A549 (cell line): ENCODE results near the gene CD3E. TPM values are rescaled to one million over a fixed set of nuclear protein-coding genes. Genes with fewer than 3 reads are reported as not detected.

Source experiments
- ATAC-seq, 2 experiments: fragments of 200-7000 bp in 1 of 2; fragments of >200 bp in 1 of 2; cut with Nextera tagmentation in 1 of 2; cut with Tn5 transposase in 1 of 2; 3 replicates each; pipeline versions ENCODE4 v1.8.0 to v1.9.1; 2018 to 2020; ENCODE audit warnings: mild to moderate bottlenecking in 1 of 2, moderate library complexity in 1 of 2
- CTCF ChIA-PET: fragments of 300-600 bp; sonication (Branson Sonifier 250); formaldehyde crosslinking; extraction: SDS; loops from one replicate; lab custom pipeline; 2021; ENCODE audit warnings: antibody characterized with exemption, inconsistent platforms; lab: Yijun Ruan, JAX
- POLR2A ChIA-PET: fragments of 350-600 bp; formaldehyde crosslinking; extraction: SDS; loops from one replicate; lab custom pipeline; 2021; ENCODE audit warnings: antibody characterized with exemption, inconsistent platforms; lab: Yijun Ruan, JAX
- DNase-seq, 2 experiments: peaks; one replicate each; pipeline versions ENCODE4 v3.0.0 to v3.0.0-alpha.2; 2011 to 2016; ENCODE audit warnings: low read depth in 1 of 2, low spot score in 1 of 2
- FAIRE-seq: peaks from 2 replicates; lab custom pipeline; 2011; peaks lifted over from hg19 to GRCh38; lab: Jason Lieb, UNC
- H3K27ac ChIP-seq, 2 experiments: fragments of >200 bp; sonication (Bioruptor Twin); formaldehyde crosslinking; 3 replicates each; pipeline ENCODE4 v1.5.1; 2016 to 2017
- H3K4me1 ChIP-seq: fragments of >200 bp; sonication (Bioruptor Twin); formaldehyde crosslinking; 3 replicates; pipeline ENCODE4 v1.6.1; 2016
- H3K4me2 ChIP-seq: fragments of >200 bp; sonication (Bioruptor Twin); formaldehyde crosslinking; 3 replicates; pipeline ENCODE4 v1.6.1; 2016
- H3K4me3 ChIP-seq: fragments of >200 bp; sonication (Bioruptor Twin); formaldehyde crosslinking; 3 replicates; pipeline ENCODE4 v1.5.1; 2016
- H3K9me3 ChIP-seq: fragments of >200 bp; sonication (Bioruptor Twin); formaldehyde crosslinking; 3 replicates; pipeline ENCODE4 v1.6.1; 2016
- ATOH8 ChIP-seq: fragments of 250-450 bp; sonication (Bioruptor Pico); IDR thresholded peaks from 2 replicates; pipeline ENCODE4 v1.5.0; 2020; ENCODE audit warnings: low read depth, mild to moderate bottlenecking, moderate library complexity
- CBX2 ChIP-seq: fragments of 200-600 bp; sonication (generic); IDR thresholded peaks from 2 replicates; pipeline ENCODE4 v1.6.1; 2016; ENCODE audit warnings: low read depth, mild to moderate bottlenecking, borderline replicate concordance
- CBX8 ChIP-seq: fragments of 200-600 bp; sonication (generic); IDR thresholded peaks from 2 replicates; pipeline ENCODE4 v1.6.1; 2016
- CHD2 ChIP-seq: fragments of 150-350 bp; IDR thresholded peaks from 2 replicates; pipeline ENCODE4 v1.6.1; 2014; ENCODE audit warnings: low read length; ENCODE audit not compliant: partially characterized antibody
- CHD4 ChIP-seq: fragments of 200-600 bp; sonication (generic); IDR thresholded peaks from 2 replicates; pipeline ENCODE4 v1.6.1; 2016; ENCODE audit warnings: antibody characterized with exemption, mild to moderate bottlenecking, borderline replicate concordance
- EHMT2 ChIP-seq: fragments of 200-600 bp; sonication (generic); IDR thresholded peaks from 2 replicates; pipeline ENCODE4 v1.6.1; 2016; ENCODE audit warnings: antibody characterized with exemption, low read depth, mild to moderate bottlenecking, moderate library complexity
- EP300 ChIP-seq, 2 experiments: fragments of >200 bp; sonication (Bioruptor Twin); formaldehyde crosslinking; IDR thresholded peaks; 2 replicates in 1 of 2; 3 replicates in 1 of 2; pipeline ENCODE4 v1.6.1; 2016 to 2017
- FOSB ChIP-seq: fragments of 250-450 bp; sonication (Bioruptor Pico); IDR thresholded peaks from 2 replicates; pipeline ENCODE4 v1.5.0; 2020; ENCODE audit warnings: mild to moderate bottlenecking, moderate library complexity
- GATA3 ChIP-seq: IDR thresholded peaks from 2 replicates; pipeline ENCODE4 v1.6.1; 2012; ENCODE audit warnings: borderline replicate concordance
- HDAC2 ChIP-seq: fragments of 200-600 bp; sonication (generic); IDR thresholded peaks from 2 replicates; pipeline ENCODE4 v1.6.1; 2016
- JUNB ChIP-seq: fragments of >200 bp; sonication (Bioruptor Twin); formaldehyde crosslinking; IDR thresholded peaks from 2 replicates; pipeline ENCODE4 v1.6.1; 2016
- KDM1A ChIP-seq: fragments of 200-600 bp; sonication (generic); IDR thresholded peaks from 2 replicates; pipeline ENCODE4 v1.6.1; 2016; ENCODE audit warnings: low read depth, mild to moderate bottlenecking
- MAX ChIP-seq: IDR thresholded peaks from 2 replicates; pipeline ENCODE4 v1.6.1; 2012
- MYC ChIP-seq: IDR thresholded peaks from 2 replicates; pipeline ENCODE4 v1.6.1; 2012; ENCODE audit warnings: mild to moderate bottlenecking, inconsistent platforms, low read length, improper control_type of control experiment, borderline replicate concordance
- NFE2L2 ChIP-seq: fragments of 150-350 bp; conservative IDR thresholded peaks from 2 replicates; pipeline ENCODE4 v1.6.1; 2014; ENCODE audit warnings: low read length
- PBX3 ChIP-seq: IDR thresholded peaks from 2 replicates; pipeline ENCODE4 v1.6.1; 2012
- PHF8 ChIP-seq: fragments of 200-600 bp; sonication (generic); IDR thresholded peaks from 2 replicates; pipeline ENCODE4 v1.6.1; 2016; ENCODE audit warnings: low read depth, mild to moderate bottlenecking, antibody characterized with exemption, moderate library complexity, borderline replicate concordance
- RAD21 ChIP-seq, 2 experiments: fragments of >200 bp in 1 of 2; sonication (Bioruptor Twin) in 1 of 2; formaldehyde crosslinking in 1 of 2; IDR thresholded peaks in 1 of 2; conservative IDR thresholded peaks in 1 of 2; 2 replicates in 1 of 2; 3 replicates in 1 of 2; pipeline ENCODE4 v1.6.1; 2012 to 2018; ENCODE audit warnings: inconsistent platforms in 1 of 2
- RCOR1 ChIP-seq: fragments of 150-350 bp; IDR thresholded peaks from 2 replicates; pipeline ENCODE4 v1.6.1; 2014; ENCODE audit warnings: antibody characterized with exemption, low read length, low read depth
- REST ChIP-seq: fragments of 200-600 bp; sonication (generic); IDR thresholded peaks from 2 replicates; pipeline ENCODE4 v1.6.1; 2016; ENCODE audit warnings: antibody characterized with exemption, mild to moderate bottlenecking, moderate library complexity
- SREBF2 ChIP-seq: fragments of 450-650 bp; IDR thresholded peaks from 2 replicates; pipeline ENCODE4 v1.6.1; 2014; ENCODE audit warnings: mild to moderate bottlenecking, moderate library complexity
- ZNF302 ChIP-seq: fragments of 250-450 bp; sonication (Bioruptor Pico); IDR thresholded peaks from 2 replicates; pipeline ENCODE4 v1.9.0; 2021; ENCODE audit warnings: inconsistent platforms, mild to moderate bottlenecking, moderate library complexity
- WGBS: methylation state at CpG from one replicate; pipeline ENCODE4 v1.1.6; 2017; ENCODE audit errors: missing lambda C conversion rate; 5-methylcytosine and 5-hydroxymethylcytosine counted together
- polyA plus RNA-seq, 4 experiments: library from polyadenylated mRNA; depleted of rRNA in 3 of 4; stranded (reverse); fragments of >200 nt; fragmentation: RNase III in 1 of 4; extraction: RNeasy Plus Mini Kit Qiagen cat#74134 plus additional on column Dnase treatment in 1 of 4; gene quantifications; 2 replicates in 3 of 4; 3 replicates in 1 of 4; pipeline ENCODE4 v1.2.3, GENCODE V29; 2011 to 2017
- TF ChIP-seq, protein P1 (sequence below): IDR thresholded peaks from 2 replicates; pipeline ENCODE4 v1.6.1; 2012; ENCODE audit warnings: low read depth, borderline replicate concordance

CD3E gene
- polyA plus RNA-seq, 2 of the 4 experiments (the other 2 are of a cell fraction) = not detected

DNA sequence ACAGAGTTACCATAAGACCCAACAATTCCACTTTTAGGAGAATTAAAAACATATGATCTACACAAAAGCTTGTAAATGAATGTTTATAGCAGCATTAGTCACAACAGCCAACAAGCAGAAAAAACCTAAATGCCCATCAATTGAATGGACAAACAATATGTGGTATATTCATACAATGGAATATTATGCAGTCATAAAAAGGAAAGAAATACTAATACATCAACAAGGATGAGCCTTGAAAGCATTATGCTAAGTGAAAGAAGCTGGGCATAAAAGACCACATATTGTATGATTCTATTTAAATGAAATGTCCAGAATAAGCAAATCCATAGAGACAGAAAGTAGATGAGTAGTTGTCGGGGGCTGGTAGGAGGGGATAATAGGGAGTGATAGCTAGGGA is 45.4 kb upstream of the CD3E start:
- TF ChIP-seq EP300 (IDR thresholded peaks at IDR 0.05) (no peak), MAX (no peak), CHD4 (no peak), ZNF302 (CRISPR knock-in tag) (no peak), MYC (no peak), NFE2L2 (no peak), HDAC2 (no peak)
- no peaks in the 10 kb centered on the region for H3K9me3 ChIP-seq
- ChIA-PET POLR2A (no interaction called here), CTCF (no interaction called here)
- no peak overlapping the region for H3K4me3 ChIP-seq
- FAIRE-seq (no peak), DNase-seq (no peak), ATAC-seq (no peak)
- H3K4me2 ChIP-seq = no peak overlapping the region
- H3K4me1 ChIP-seq = no peaks in the 10 kb centered on the region
- 83% methylated on average over 1 of the region's 1 CpG for WGBS
- no peak overlapping the region for H3K27ac ChIP-seq

DNA sequence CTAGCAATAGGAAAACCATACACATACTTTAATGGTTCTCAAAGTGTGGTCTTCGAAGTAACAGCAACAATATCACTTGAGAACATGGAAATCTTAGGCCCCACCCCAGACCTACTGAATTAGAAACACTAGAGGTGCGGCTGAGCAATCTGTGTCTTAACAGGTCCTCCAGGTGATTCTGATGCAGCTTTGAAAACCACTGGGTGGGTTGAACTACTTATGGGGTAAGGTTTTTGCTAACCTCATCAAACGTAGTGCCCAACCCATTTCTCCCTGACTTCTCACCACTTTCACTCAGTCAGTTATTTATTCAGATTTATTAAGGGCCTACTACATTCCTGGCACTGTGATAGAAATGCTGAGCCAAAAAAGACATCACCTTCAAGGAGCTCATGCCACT is 44.2 kb upstream of the CD3E start:
- TF ChIP-seq EHMT2 (no peak), RAD21 (conservative IDR thresholded peaks at IDR 0.05 in 1 of 2, IDR thresholded peaks at IDR 0.05 in 1 of 2) (no peak), KDM1A (no peak), FOSB (CRISPR knock-in tag) (no peak), GATA3 (no peak)
- TF ChIP-seq, protein P1, sequence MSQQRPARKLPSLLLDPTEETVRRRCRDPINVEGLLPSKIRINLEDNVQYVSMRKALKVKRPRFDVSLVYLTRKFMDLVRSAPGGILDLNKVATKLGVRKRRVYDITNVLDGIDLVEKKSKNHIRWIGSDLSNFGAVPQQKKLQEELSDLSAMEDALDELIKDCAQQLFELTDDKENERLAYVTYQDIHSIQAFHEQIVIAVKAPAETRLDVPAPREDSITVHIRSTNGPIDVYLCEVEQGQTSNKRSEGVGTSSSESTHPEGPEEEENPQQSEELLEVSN = no peak
- TF ChIP-seq, all 56 proteins: peak for 0
- Histone ChIP-seq H3K4me2 (no peak overlapping the region), H3K27ac (no peak overlapping the region), H3K9me3 (no peaks in the 10 kb centered on the region), H3K4me3 (no peak overlapping the region), H3K4me1 (no peaks in the 10 kb centered on the region)
- 27% methylated on average over 3 of the region's 3 CpGs for WGBS
- ChIA-PET POLR2A (no interaction called here), CTCF (no interaction called here)
- no peak for FAIRE-seq
- no peak for ATAC-seq
- no peak for DNase-seq

- WGBS = 67% methylated on average over 4 of the region's 4 CpGs
- Histone ChIP-seq H3K4me1 (no peaks in the 10 kb centered on the region), H3K4me2 (no peak overlapping the region), H3K9me3 (no peaks in the 10 kb centered on the region), H3K27ac (no peak overlapping the region), H3K4me3 (no peak overlapping the region)
- ATAC-seq = no peak
- ChIA-PET CTCF (interaction anchor here (1.4 to 1.6 kb wide), 2 partner anchors 14 to 65 kb away, joined by 3 to 4 read pairs; no protein-coding TSS in a partner anchor), POLR2A (no interaction called here)
- no peak for TF ChIP-seq ATOH8
- no peak for TF ChIP-seq RCOR1
- no peak for TF ChIP-seq EHMT2
- TF ChIP-seq PHF8 = no peak
- TF ChIP-seq PBX3 = no peak
- TF ChIP-seq REST = no peak
- TF ChIP-seq CBX2 = no peak
- TF ChIP-seq MAX = no peak
- TF ChIP-seq CHD2 = no peak
- TF ChIP-seq CBX8 = no peak
- TF ChIP-seq JUNB = no peak
- TF ChIP-seq SREBF2 = no peak
- DNase-seq = no peak
- no peak for FAIRE-seq
These were observed 41.4 kb upstream of the CD3E start for GRCh38 chr11:118263112-118263511.
